ENCODE data around the gene FAF1.
"Not testable (repeated sequence)": the region's sequence is repeated elsewhere in the genome, so short reads cannot be mapped to it uniquely, and the experiment has no call there.

Gene FAF1

DNA sequence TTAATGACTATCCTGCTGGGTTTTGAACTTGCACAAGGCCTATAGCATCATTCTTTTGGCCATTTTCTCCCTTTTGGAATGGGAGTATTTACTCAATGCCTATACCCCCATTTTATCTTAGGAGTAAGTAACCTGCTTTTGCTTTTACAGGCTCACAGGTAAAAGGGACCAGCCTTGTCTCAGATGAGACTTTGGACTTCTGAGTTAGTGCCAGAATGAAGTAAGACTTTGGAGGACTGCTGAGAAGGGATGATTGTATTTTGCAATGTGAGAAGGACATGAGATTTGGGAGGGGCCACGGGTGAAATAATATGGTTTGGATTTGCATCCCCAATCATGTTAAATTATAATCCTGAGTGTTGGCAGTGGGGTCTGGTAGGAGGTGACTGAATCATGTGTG is 212.7 kb downstream of the FAF1 start:
- no peak for DNase-seq

DNA sequence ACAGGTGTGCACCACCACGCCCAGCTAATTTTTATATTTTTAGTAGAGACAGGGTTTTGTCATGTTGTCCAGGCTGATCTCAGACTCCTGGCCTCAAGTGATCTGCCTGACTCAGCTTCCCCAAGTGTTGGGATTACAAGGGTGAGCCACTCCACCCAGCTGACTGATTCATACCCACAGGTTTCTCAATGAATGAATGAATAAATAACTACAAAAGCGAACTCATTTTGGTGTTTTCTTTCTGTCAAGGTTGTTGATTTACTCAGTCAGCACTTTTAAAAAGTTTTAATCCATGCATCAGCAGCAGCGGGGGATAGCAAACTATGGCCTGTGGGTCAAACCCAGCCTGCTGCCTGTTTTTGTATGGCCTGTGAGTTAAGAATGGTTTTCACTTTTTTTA is 217.5 kb downstream of the FAF1 start:
- DNase-seq: no peak

DNA sequence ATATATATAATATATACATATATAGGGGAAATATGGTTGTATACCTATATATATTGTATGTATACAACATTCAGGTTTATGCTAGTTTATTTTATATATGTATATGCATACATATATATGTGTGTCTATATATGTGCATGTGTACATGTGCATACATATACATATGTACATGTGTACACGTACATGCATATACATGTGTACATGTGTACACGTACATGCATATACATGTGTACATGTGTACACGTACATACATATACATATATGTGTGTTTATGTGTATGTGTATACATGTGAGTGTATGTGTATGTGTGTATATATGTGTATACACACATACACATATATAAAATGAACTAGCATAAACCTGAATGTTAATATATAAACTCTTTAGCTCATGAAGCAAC is 220.9 kb downstream of the FAF1 start:
- no peak for DNase-seq

DNA sequence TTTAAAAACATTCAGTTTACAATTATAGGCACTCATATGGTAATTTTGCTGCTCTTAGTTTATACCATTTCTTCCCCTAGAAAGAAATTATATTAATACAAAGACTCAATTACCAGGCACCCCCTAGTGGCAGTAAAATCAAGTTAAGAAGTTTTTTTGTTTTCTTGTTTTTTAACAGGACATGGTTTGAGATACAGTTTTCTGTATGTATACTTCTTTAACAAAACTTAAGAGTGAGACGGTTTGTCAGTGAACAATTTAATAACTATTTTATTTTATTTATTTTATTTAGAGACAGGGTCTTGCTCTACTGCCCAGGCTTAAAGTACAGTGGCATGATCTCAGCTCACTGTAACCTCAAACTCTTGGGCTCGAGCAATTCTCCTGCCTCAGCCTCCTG is 224.6 kb downstream of the FAF1 start:
- DNase-seq: no peak

DNA sequence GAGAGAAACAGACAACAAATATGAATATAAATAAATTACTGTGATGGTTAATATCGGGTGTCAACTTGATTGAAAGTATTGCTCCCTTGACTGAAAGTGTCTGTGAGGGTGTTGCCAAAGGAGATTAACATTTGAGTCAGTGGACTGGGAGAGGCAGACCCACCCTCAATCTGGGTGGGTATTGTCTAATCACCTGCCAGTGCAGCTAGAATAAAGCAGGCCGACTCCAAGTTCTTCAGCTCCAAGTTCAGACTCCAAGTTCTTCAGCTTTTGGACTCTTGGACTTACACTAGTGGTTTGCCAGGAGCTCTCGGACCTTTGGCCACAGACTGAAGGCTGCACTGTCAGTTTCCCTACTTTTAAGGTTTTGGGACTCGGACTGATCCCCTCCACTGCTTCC is 232.5 kb downstream of the FAF1 start:
- DNase-seq: not testable (repeated sequence)

DNA sequence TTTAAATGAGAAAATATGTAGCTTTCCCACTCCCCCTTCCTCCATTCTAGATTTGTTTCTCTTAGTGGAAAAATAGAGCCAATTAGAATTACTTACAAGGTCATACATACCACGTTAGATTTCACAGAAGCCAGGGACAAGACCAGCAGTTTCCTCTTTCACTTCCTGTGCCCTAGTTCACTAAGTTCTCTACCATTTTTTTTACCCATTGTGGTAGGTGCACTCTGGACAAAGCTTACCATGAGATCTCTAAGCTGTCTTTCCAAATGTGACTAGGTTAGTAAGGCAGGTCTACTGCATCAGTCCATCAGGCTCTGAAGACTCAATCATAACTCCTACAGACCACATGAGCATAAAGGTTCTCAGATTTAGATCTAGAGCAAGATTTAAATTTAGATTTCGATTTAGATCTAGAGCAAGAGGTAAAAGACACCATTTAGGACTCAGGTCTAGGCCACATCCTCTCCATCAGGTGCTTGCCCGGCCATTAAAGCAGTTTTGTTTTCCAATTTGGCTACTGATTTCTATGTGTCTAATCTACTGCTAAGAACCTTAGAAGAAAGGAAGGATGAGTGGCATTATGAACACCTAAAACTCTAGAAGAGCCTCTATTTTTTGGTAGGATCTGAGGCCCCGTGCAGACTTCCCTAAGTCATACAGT is 235.3 kb downstream of the FAF1 start:
- no peak for DNase-seq

DNA sequence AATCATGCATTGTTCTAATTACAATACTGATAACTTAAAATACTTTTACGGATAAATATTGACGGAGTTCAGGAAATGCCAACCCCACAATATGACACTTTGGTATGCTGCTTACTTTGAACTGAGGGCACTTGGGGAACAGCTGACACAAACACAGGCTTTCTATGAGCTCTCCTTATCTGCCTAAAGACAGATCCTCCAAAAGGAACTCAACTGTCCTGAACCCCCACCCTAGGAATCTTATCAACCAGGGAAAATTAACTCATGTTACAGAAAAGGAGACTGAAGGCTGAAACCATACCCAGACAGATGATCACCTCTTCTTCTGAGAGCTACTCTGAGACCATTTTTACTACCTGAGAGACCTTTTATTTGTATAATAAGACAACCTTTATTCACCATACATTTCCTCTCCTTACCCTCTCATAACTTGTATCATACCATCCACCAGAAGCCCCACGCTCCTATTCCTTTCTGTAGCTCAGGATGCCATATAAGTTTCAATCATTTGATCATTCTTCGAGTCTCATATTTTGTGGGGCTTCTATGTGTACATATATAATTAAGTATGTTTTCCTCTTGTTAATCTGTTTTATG is 239.5 kb downstream of the FAF1 start:
- DNase-seq: no peak

GRCh38 chr1:50719126-50719525 is 240.9 kb downstream of the FAF1 start:
- no peak for DNase-seq

- no peak for DNase-seq
Observed at GRCh38 chr1:50717327-50717726, 242.7 kb downstream of the FAF1 start.

- DNase-seq: not testable (repeated sequence)
Observed at GRCh38 chr1:50716455-50716854, 243.6 kb downstream of the FAF1 start.

- no peak for DNase-seq
Observed at GRCh38 chr1:50710099-50710498, 250.0 kb downstream of the FAF1 start.

DNA sequence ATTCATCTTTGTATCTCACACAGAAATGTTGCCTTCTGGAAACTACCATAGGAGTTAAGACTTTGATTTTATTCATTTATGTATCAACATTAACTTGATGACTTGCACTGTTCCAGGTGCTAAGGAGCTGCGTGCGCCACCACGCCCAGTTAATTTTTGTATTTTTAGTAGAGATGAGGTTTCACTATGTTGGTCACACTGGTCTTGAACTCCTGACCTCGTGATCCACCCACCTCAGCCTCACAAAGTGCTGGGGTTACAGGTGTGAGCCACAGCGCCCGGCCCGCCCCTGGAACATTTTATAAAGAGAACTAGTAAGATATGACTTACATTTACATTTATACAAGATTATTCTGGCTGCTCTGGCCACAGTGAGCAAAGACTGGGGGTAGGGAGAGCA is 252.2 kb downstream of the FAF1 start:
- DNase-seq: no peak

GRCh38 chr1:50705699-50706098 is 254.4 kb downstream of the FAF1 start:
- DNase-seq: no peak

GRCh38 chr1:50705041-50705440 is 255.0 kb downstream of the FAF1 start:
- no peak for DNase-seq

- DNase-seq: no peak
Observed at GRCh38 chr1:50704126-50704525, 255.9 kb downstream of the FAF1 start.

DNA sequence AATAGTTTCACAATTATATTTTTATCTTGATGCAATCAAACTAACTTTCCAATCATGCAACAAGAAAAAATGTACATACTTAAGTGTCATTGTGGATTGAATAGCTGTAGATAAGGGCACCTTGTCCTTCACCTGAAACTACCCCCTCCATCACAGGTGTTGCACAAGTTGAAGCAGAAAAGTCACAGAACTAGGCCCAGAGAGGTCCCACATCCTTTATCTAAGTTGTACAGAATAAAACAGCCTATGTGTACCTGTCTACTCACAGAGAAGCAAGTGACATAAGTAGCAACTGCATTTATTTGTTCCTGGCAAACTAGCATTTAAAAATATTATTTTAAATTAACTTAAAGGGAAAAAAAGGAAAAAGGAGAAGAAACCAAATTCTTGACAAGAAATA is 256.8 kb downstream of the FAF1 start:
- DNase-seq: no peak

- DNase-seq: no peak
Observed at GRCh38 chr1:50702395-50702794, 257.7 kb downstream of the FAF1 start.

GRCh38 chr1:50701706-50702317 is 258.3 kb downstream of the FAF1 start:
- DNase-seq: no peak

- no peak for DNase-seq
Observed at GRCh38 chr1:50700621-50701020, 259.4 kb downstream of the FAF1 start.

GRCh38 chr1:50700214-50700613 is 259.9 kb downstream of the FAF1 start:
- DNase-seq: no peak

DNA sequence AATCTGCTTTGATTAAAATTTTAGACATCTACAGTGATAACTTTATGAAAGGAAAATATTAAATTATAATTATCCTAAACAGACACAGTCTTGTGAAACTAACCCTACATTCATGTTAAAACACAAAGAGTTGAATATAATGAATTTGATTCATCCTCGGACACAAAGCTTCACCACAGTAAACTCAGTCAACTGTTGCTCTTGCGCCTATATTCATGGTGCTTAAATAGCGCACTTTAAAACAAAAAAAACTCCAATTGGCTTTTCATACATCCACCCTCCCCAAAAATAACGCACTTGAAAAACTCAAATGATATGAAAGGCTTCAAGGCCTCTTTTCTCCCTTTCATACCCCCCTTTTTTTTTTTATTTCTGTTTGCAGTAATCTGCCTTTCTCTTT is 260.3 kb downstream of the FAF1 start:
- DNase-seq: no peak

DNA sequence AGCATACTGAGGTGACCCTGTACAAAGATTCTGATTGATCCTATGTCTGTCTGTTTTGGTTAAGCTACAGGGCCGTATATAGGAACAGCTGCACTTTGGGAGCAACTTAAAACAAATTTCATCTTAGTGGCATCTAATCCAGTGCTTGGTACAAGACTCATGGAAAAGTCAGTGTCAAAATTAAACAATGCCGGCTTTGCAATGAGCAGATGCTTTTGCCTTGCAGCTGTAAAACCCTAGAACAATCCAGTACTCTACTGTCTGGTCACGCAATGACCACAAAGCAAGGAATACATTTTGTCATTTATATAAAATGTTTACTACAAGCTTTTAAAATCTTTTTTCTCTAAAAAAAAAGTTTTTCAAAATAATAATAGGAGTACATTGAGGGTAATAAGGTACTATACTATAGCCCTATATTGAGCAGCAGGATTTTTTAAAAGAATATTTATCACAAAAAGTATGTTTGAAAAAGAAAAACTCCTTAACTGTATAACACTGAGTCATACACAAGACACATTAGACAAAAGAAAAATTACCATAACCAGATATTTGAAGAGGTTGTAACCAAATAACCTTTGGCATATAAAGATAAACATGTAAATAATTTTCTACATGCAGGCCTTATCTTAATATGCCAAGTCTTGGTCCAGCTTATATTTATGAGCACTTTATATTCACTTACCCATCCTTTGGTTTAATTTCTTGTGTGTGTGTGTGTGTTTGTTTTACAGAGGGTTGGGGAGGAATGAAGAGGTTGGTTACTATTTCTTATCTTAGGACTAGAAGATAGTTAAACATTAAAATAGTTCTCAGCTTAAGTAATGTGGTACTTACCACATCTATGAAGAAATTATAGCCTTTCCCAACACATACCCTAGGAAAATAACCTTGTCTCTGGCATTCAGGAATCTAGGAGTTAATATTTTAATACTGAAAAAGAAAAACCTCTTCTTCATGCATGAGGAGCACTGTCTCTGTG is 262.3 kb downstream of the FAF1 start:
- DNase-seq: no peak

- DNase-seq: no peak
Observed at GRCh38 chr1:50693829-50694228, 266.2 kb downstream of the FAF1 start.
